T-helper 1 cell treated with Interleukin-12 subunit alpha and Interleukin-12 subunit beta and Interleukin-4 antibody, amounts not matched to agents 30 μg/mL and 1 μg/mL, for 36 hours (primary cell): ENCODE data around the gene EIF4H.
"Not testable (repeated sequence)": the region's sequence is repeated elsewhere in the genome, so short reads cannot be mapped to it uniquely, and the experiment has no call there.

Experiments
- H3K27ac Mint-ChIP-seq: one replicate; pipeline ENCODE4 v1.8.0; 2021; ENCODE audit warnings: mild to moderate bottlenecking, mixed read lengths
- H3K27me3 Mint-ChIP-seq: one replicate; pipeline ENCODE4 v1.8.0; 2021; ENCODE audit warnings: low read depth, mixed read lengths
- H3K36me3 Mint-ChIP-seq: one replicate; pipeline ENCODE4 v1.8.0; 2021; ENCODE audit warnings: low read depth, mixed read lengths
- H3K4me1 Mint-ChIP-seq: one replicate; pipeline ENCODE4 v1.8.0; 2021; ENCODE audit warnings: low read depth, mixed read lengths
- H3K4me3 Mint-ChIP-seq: one replicate; pipeline ENCODE4 v1.8.0; 2021; ENCODE audit warnings: mild to moderate bottlenecking, moderate library complexity, mixed read lengths
- H3K9me3 Mint-ChIP-seq: one replicate; pipeline ENCODE4 v1.8.0; 2021; ENCODE audit warnings: mixed read lengths

The EIF4H gene

GRCh38 chr7:74183653-74184450, 9.7 kb downstream of the EIF4H start:
- Mint-ChIP-seq H3K4me1 (peaks cover 47% of the 10 kb centered on the region), H3K27ac (peak overlapping the region; percentile 18), H3K9me3 (no peaks in the 10 kb centered on the region), H3K4me3 (no peak overlapping the region), H3K36me3 (peaks cover 25% of the 10 kb centered on the region), H3K27me3 (no peaks in the 10 kb centered on the region)

DNA sequence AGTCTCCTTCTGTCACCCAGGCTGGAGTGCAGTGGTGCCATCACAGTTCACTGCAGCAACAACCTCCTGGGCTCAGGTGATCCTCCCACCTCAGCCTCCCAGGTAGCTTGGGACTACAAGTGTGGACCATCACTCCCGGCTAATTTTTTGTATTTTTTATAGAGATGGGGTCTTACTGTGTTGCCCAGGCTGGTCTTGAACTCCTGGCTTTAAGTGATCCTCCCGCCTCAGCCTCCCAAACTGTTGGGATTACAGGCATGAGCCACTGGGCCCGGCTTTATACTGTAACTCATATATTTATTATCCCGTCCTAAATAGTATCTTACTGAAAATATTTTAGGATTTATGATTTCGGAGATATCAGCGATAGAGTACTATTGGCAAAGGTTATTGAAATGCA, 10.9 kb downstream of the EIF4H start:
- H3K4me3 Mint-ChIP-seq = no peak overlapping the region
- H3K27me3 Mint-ChIP-seq = no peaks in the 10 kb centered on the region
- H3K36me3 Mint-ChIP-seq = peaks cover 31% of the 10 kb centered on the region
- H3K4me1 Mint-ChIP-seq = peaks cover 44% of the 10 kb centered on the region
- H3K9me3 Mint-ChIP-seq = no peaks in the 10 kb centered on the region
- no peak overlapping the region for H3K27ac Mint-ChIP-seq

DNA sequence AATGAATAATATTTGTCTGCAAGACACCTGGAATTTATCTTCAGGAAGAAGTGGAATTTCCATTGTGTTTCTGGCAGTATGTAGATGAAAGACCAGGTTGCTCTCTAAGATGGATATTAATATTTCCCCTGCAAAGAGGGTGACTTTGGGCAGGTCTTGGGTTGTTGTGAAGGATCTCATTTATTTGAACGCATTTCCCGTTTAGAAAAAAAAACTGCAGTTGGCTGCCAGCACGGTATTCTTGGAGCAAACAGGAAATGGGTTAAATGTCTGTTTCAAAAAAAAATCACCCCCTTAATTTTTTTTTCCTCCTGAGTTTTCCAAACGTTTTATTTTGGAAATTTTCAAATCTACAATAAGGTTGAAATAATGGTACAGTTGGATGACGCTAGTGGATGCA, 11.5 kb downstream of the EIF4H start:
- Mint-ChIP-seq H3K9me3 (no peaks in the 10 kb centered on the region), H3K4me3 (no peak overlapping the region), H3K27me3 (no peaks in the 10 kb centered on the region), H3K4me1 (peaks cover 41% of the 10 kb centered on the region), H3K27ac (no peak overlapping the region), H3K36me3 (peaks cover 37% of the 10 kb centered on the region)

- H3K27me3 Mint-ChIP-seq = no peaks in the 10 kb centered on the region
- H3K36me3 Mint-ChIP-seq = peaks cover 36% of the 10 kb centered on the region
- no peak overlapping the region for H3K27ac Mint-ChIP-seq
- peaks cover 28% of the 10 kb centered on the region for H3K4me1 Mint-ChIP-seq
- no peaks in the 10 kb centered on the region for H3K9me3 Mint-ChIP-seq
- no peak overlapping the region for H3K4me3 Mint-ChIP-seq
Observed at GRCh38 chr7:74187915-74188675, 13.9 kb downstream of the EIF4H start.

GRCh38 chr7:74190259-74190658, 16.1 kb downstream of the EIF4H start:
- Mint-ChIP-seq H3K4me3 (no peak overlapping the region), H3K36me3 (peaks cover 55% of the 10 kb centered on the region)

GRCh38 chr7:74191231-74191630, 17.1 kb downstream of the EIF4H start:
- Mint-ChIP-seq H3K27me3 (no peaks in the 10 kb centered on the region), H3K4me3 (no peak overlapping the region), H3K27ac (no peak overlapping the region), H3K36me3 (peaks cover 62% of the 10 kb centered on the region), H3K4me1 (peaks cover 13% of the 10 kb centered on the region), H3K9me3 (no peaks in the 10 kb centered on the region)

More at GRCh38 chr7:74190259-74190658, 16.1 kb downstream of the EIF4H start:
- Mint-ChIP-seq H3K27ac (no peak overlapping the region), H3K27me3 (no peaks in the 10 kb centered on the region), H3K4me1 (peaks cover 16% of the 10 kb centered on the region), H3K9me3 (no peaks in the 10 kb centered on the region)

DNA sequence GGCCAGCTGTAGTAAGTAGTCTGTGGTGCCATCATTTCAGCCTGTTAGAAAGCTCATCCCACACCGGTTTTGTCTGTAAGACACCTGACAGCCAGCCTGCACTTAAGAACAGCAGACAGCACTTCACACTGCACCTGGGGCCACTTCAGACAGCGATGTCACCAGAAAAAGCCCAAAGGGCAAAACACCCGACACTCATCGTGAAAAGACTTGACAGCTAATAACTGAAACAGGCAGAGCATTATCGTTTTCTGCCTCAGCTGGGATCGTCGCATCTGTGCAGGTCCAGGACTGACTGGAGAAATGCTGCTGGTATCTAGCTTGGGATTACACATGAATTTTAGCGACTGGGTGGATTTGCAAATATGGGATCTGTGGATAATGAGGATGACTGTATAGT, 18.9 kb downstream of the EIF4H start:
- Mint-ChIP-seq H3K27ac (no peak overlapping the region), H3K4me3 (no peak overlapping the region), H3K36me3 (peaks cover 61% of the 10 kb centered on the region)

DNA sequence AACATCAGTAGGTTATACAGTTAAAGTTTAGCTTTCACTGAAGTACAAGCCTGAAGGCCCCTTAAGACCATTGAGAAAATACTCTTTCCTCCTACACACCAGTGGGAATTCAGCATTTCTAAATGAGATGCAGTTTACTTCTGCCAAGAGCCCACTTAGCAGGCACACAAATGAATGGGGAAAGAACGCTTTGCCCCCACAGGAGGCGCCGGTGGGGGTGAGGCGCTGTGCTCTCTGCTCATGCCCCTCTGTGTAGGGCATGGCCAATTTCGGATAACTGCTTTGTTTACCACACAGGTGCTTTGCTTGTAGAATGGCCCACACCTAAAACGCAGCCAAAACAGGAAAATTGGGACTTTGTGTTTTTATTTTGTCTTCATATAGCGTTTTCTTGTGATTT, 19.8 kb downstream of the EIF4H start:
- peaks cover 53% of the 10 kb centered on the region for H3K36me3 Mint-ChIP-seq
- no peak overlapping the region for H3K27ac Mint-ChIP-seq
- H3K9me3 Mint-ChIP-seq = no peaks in the 10 kb centered on the region
- peaks cover 6% of the 10 kb centered on the region for H3K4me1 Mint-ChIP-seq
- no peak overlapping the region for H3K4me3 Mint-ChIP-seq
- no peaks in the 10 kb centered on the region for H3K27me3 Mint-ChIP-seq

More for the DNA sequence above, 18.9 kb downstream of the EIF4H start:
- H3K9me3 Mint-ChIP-seq = no peaks in the 10 kb centered on the region
- no peaks in the 10 kb centered on the region for H3K27me3 Mint-ChIP-seq
- H3K4me1 Mint-ChIP-seq = peaks cover 6% of the 10 kb centered on the region

DNA sequence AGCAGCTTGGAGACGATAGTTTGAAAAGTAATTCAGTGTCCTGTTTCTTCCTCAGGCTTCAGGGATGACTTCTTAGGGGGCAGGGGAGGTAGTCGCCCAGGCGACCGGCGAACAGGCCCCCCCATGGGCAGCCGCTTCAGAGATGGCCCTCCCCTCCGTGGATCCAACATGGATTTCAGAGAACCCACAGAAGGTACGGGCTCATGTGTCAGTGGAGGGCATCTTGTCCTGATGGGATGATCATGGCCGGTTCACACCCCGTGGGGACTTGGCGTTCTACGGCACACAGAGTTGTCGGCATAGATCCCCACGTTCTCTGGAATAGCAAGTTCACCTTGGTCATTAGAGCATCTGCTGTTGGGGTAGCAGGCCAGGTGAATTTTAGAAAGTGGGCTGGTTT, 20.5 kb downstream of the EIF4H start:
- Mint-ChIP-seq H3K27ac (no peak overlapping the region), H3K4me3 (no peak overlapping the region), H3K4me1 (peaks cover 6% of the 10 kb centered on the region), H3K9me3 (no peaks in the 10 kb centered on the region), H3K36me3 (peaks cover 45% of the 10 kb centered on the region), H3K27me3 (no peaks in the 10 kb centered on the region)

DNA sequence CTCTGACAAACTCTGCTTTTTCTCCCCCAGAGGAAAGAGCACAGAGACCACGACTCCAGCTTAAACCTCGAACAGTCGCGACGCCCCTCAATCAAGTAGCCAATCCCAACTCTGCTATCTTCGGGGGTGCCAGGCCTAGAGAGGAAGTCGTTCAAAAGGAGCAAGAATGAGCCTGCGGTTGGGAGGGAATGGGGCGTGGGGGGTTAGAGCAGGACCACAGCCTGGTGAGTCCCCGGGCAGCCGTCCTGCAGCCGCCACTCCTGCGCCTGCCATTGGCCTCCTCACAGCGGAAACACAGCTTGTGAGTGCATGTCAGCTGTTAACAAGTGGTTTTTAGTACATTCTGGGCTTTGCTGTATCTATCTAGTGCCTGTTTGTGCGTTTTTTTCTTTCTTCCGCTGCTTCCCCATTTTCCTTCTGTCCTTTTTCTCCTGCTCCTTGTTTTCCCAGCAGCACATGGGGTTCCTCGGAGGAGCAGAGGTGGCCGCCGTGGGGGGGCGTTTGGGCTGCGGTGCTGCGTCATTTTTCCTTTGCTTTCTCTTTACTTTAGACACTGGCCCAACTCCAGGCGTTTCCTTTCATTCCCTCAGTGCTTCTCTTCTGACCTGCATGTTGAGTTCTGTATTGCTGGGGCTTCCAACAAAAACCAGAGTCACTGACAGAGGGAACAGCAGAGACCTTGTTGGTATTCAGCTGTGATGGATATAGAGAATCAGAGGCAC, 21.1 kb downstream of the EIF4H start:
- H3K9me3 Mint-ChIP-seq, H3K27me3 Mint-ChIP-seq, H3K4me3 Mint-ChIP-seq, H3K4me1 Mint-ChIP-seq: not testable (repeated sequence)
- Mint-ChIP-seq H3K36me3 (peaks cover 41% of the 10 kb centered on the region), H3K27ac (peak overlapping the region; percentile 41)

GRCh38 chr7:74195968-74196654, 22.0 kb downstream of the EIF4H start:
- not testable (repeated sequence) for H3K9me3 Mint-ChIP-seq, H3K27me3 Mint-ChIP-seq, H3K4me1 Mint-ChIP-seq, H3K4me3 Mint-ChIP-seq, H3K27ac Mint-ChIP-seq
- peaks cover 38% of the 10 kb centered on the region for H3K36me3 Mint-ChIP-seq

- H3K27me3 Mint-ChIP-seq = no peaks in the 10 kb centered on the region
- H3K36me3 Mint-ChIP-seq = peaks cover 37% of the 10 kb centered on the region
- H3K27ac Mint-ChIP-seq = no peak overlapping the region
Observed at GRCh38 chr7:74197449-74198124, 23.4 kb downstream of the EIF4H start.

DNA sequence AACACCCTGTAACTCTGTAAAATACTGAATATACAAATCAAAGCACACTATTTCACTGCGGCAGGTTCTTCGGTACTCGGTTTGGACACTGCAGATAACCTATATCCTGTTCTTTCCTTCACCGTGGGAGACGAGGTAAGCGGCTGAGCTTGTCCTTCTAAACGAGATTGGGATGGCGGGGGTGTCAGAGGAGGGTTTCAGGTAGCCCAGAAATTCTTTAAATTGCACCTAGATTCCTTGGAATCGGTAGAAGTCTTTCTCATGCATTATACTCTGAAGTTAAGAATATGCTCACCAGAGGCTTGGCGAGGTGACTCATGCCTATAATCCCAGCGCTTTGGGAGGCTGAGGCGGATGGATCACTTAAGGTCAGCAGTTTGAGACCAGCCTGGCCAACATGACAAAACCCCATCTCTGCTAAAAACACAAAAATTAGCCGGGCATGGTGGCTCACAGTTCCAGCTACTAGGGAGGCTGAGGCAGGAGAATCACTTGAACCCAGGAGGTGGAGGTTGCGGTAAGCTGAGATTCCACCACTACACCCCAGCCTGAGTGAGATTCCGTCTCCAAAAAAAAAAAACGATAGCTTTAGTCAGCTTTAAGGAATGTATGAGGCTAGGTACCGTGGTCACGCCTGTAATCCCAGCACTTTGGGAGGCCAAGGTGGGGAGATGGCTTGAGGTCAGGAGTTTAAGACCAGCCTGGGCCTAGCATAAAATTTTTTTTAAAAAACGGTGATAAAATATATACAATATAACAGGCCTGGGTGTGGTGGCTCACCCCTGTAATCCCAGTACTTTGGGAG, 25.6 kb downstream of the EIF4H start:
- H3K36me3 Mint-ChIP-seq = peaks cover 18% of the 10 kb centered on the region
- no peaks in the 10 kb centered on the region for H3K27me3 Mint-ChIP-seq
- no peak overlapping the region for H3K4me3 Mint-ChIP-seq
- no peak overlapping the region for H3K27ac Mint-ChIP-seq
- peaks cover 10% of the 10 kb centered on the region for H3K4me1 Mint-ChIP-seq
- no peaks in the 10 kb centered on the region for H3K9me3 Mint-ChIP-seq

More at GRCh38 chr7:74197449-74198124, 23.4 kb downstream of the EIF4H start:
- Mint-ChIP-seq H3K9me3 (no peaks in the 10 kb centered on the region), H3K4me1 (peaks cover 6% of the 10 kb centered on the region), H3K4me3 (no peak overlapping the region)
